Hematopoietic multipotent progenitor cell treated with erythropoietin and hydrocortisone succinate and interleukin-3 and kit ligand, for 17 days (in vitro differentiated cells): ENCODE measurements around the gene PTPN3.

Experiments used
- DNase-seq: peaks from one replicate; pipeline ENCODE4 v3.0.0-alpha.2; 2015; ENCODE audit warnings: low spot score

The PTPN3 gene

DNA sequence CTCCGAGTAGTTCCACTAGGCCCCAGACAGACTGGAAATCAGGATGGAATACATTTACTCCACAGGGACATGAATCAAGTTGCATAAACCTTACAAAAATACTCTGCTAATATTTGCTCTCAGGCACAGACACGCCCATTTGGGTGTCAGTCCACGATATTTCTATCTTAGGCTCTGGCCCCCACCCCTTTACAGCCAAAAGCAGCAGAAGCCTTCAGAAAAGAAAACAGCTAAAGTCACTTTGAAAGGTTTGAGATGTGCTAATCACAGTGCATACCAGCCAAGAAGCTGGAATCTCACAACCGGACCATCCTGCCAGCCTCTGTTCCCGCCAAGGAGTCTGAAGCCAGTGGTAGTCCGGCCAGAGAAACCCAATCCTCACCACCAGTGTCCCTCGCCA lies 22.6 kb downstream of the PTPN3 start:
- no peak for DNase-seq

DNA sequence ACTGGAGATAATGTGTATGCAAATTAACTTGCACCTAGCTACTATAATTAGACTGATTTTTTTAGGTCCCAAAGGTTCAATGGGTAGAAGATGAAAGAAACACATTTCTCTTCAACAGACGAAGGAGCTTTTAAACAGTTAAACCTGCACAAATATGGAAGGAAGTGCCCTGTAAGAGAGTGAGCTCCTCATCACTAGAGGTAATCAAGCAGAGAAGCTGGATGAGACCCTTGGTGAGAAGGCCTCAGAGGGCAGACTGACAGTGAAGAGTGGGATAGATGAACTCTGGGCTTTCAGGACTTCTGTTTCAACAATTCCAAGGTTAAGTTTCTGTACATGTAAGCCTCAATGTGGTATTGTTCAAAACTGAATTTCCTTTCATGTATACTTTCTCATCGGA lies 23.2 kb downstream of the PTPN3 start:
- no peak for DNase-seq

DNA sequence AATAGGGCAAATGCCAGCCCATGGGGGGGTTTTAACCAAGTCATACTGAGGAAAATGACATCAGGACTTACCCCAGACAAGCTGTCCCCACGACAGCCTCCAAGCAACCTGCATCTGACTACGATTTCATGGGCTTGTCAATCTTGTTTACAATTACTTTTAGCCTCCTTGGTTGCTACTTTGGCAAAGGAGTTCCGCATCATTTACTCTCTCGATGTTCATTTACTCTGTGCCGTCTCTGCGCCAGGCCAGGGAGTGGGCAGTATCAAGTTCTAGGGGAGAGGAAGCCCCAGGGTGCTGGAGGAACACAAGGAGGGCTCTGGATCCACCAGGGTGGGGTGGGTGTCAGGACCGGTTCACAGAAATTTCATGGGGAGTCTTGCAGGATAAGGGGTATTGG lies 23.9 kb downstream of the PTPN3 start:
- no peak for DNase-seq

DNA sequence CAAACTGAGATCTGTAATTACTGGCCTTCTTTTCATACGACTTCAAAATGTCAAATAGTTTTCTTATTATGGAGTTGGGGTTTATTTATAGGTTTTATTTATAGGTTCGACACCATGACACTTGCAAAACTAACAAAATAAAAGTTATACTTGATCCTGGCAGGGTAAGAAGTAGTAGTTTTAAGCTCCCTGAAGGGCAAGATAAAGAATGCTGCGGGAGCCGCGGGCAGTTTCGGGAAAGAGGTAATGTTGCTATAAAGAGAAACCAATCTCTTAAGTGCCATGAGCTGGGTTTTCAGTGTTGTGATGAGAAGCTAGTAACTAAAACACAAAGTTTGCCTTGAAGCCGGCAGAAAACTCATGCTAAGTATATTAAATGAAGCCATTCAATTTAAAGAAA lies 24.8 kb downstream of the PTPN3 start:
- no peak for DNase-seq

DNA sequence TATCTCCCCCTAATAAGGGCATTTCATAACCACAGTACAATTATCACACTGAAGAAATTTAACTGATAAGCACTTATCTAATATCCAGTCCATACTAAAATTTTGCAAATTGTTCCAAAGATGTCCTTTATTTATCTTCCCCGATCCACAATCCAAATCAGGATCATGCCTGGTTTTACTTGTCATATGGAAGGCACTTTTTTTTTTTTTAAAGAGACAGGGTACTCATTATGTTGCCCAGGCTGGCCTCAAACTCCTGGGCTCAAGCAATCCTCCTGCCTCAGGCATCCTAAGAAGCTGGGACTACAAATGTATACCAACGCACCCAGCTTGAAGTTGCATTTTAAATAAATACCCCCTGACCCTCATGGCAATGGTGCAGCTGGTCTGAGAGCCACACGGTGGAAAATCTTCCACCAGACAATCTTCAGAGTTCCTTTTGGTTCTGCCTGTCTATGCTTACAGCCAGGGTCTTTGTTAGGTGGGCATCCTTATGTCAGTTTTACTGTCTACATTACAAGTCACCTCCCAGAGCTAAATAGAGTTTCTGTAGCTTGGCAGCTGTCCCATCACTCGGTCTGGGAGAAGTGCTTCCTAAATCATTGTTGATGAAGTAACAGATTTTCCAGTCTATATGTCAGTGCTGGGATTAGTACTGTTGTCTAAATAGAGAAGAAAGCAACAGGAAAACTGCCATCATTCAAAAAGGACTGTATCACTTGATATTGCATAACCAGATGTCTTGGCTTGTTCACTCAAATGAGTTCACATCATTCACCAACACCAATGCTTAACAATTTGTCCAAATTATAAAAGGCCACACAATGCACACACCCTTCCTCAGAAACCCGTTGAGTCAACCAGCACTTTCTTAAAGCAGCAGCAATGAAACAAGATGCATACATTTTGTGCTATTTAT lies 26.4 kb downstream of the PTPN3 start:
- no peak for DNase-seq

DNA sequence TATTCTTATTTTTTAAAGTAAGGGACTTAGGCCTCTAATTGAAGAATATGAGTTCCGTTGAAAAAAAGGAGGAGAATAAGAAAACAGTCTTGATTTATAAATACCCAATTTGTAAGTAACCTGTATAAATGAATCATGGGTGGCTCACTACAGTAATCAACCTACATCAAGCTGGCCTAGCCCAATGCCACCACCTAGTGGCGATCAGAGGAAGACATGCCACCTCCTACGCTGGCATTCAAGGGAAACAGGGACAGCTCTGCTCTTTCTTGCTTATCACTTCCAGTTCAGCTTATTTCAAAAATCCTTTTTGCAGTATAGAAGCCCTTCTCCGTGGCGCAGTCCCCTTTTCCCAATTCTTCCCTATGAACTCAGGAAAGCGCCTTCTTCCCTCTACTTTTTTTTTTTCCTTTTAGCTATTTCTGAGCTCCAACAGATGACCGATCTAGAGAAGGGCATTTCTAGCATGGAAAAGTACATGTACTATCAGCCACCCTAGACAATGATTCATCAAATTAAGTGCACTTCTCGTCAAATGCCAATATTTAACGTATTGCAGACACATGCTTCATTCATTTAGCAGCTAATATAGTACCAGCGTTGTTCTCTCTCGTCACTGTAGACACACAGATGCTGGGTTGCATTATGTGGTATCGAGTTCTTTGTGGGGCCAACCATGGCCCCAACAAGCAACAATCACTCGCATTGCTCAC lies 28.3 kb downstream of the PTPN3 start:
- DNase-seq, result peak; percentile 63

DNA sequence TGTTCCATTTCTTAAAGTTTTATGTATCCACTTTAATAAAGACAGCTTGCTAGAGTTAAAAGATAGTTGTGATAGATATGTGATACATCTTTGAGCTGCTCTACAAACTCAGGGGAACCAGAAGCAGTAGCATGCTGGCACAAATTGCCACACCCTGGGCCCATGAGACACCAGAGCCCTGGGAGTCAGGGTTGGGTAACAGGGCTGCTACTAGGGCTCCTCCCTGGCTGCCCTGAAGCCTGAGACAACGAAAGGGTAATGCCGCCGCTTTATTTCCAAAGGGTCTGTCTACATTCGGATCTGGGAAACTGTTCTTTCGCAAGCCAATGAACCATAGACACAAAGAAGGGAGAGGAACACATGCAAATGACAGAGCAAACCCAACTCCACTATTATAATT lies 29.2 kb downstream of the PTPN3 start:
- no peak for DNase-seq

DNA sequence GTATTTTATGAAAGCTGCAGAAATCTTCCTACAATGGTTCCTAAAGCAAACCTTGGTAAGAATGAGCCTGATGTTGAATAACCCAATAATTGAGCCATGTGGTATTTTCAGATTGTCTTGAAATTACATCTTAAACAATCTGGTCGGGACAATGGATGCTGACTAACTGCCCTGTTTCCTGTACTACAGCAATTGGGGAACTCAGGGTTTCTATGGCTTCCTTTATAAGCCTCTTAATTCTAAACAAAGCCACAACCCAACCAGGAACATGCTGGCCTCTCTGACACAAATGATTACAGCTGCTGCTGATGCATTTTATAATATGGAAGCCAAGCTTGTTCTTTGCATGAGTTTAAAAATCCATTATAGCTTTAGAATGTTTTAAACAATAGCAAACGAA lies 30.2 kb downstream of the PTPN3 start:
- DNase-seq, result no peak

DNA sequence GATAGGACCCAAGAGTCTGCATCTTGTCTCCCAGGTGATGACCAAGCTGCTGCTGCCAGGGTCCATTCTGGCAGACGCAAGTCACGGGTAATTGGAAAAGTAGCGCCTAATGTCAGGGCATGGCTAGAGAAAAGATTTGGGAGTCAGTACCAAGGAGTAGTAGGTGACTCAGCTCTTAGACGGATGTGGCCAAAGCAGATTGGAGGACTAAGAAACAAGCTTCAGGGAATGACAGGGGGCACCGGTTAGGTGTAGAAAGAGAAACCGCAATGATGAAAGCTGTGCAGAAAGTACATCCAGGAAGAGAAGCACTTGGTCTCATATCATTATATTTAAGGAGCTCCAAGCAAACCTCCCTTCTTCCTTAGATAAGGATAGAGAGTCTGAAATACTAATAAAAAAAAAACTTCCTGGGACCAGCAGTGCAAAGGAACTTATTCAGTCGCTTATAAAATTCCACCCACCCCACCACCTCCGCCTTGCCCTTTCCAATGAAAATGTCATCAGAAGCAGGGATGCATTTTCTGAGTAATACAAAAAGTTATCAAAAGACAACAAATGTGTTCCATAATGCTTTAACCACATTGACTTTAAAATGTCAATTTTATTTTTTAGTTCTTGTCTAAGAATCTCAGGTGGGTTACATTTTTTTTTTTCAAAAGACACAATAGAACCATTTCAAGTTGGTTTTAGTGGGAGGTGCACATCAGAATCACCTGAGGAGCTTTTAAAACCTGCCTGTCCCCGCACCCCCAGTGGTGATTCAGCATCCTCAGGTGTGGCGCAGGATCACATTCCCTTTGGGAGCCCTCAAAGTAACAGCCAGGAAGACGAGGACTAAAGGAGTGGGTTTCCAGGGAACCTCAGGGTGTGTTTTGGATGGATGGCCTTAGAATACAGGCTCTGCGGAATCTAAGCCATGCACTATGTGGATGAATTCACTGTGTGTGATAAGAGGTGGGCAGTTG lies 31.2 kb downstream of the PTPN3 start:
- no peak for DNase-seq

DNA sequence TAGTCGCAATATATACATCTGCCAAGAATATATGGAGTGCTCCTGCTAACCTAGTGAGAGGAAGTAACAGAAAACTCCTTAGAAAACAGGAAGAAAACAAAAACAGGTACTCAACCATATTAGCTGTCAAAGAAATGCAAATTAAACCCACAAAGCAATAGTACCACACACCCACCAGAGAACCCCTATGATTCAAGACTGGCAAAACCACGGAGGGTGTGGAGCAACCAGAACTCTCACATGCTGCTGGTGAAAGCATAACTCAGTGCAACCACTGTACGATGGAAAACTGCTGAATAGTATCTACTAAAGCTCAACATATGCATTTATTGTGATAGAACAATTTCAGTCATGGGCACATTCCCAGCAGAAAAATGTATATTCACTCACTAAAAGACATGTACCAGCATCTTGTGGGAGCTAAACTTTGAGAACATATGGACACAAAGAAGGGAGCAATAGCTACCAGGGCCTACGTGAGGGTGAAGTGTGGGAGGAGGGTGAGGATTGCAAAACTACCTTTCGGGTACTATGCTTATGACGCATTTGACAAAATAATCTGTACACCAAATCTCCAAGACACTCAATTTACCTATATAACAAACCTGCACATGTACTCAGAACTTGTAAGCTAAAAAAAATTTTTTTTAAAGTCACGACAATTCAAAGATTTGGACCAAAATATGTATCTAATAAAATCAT lies 34.0 kb downstream of the PTPN3 start:
- DNase-seq, result no peak

DNA sequence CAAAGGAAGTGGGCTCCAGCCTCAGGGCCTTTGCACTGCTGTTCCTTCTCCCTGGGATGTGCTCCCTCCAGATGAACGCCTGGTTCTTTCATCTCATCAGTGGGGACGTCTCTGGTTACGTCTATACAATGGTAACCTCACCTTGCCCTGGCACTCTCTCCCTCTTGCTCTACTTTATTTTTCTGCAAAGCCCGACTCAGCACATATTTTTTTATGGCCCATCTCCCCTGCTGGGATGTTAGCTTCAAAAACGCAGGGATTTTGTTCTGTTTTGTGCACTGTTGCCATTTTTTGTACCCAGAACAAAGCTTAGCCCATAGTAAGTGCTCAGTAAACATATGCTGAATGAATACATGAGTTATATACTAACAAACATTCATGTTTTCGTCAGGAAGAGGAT lies 37.5 kb downstream of the PTPN3 start:
- no peak for DNase-seq

DNA sequence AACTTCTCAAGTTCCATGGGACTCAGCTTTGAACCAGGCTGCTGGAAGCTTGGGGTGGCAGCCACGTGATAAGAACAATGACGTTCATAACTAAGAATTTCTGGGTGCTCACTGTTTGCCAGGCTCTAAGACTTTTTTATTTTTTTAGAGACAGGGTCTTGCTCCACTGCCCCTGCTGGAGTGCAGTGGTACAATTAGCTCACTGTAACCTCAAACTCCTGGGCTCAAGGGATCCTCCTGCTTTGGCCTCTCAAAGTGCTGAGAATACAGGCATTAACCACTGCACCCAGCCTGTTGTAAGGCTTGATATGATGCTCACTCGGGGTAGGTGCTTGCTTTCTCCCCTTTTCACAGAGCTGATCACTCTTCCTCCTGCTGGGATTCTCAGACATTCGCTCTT lies 38.7 kb downstream of the PTPN3 start:
- DNase-seq, result no peak

DNA sequence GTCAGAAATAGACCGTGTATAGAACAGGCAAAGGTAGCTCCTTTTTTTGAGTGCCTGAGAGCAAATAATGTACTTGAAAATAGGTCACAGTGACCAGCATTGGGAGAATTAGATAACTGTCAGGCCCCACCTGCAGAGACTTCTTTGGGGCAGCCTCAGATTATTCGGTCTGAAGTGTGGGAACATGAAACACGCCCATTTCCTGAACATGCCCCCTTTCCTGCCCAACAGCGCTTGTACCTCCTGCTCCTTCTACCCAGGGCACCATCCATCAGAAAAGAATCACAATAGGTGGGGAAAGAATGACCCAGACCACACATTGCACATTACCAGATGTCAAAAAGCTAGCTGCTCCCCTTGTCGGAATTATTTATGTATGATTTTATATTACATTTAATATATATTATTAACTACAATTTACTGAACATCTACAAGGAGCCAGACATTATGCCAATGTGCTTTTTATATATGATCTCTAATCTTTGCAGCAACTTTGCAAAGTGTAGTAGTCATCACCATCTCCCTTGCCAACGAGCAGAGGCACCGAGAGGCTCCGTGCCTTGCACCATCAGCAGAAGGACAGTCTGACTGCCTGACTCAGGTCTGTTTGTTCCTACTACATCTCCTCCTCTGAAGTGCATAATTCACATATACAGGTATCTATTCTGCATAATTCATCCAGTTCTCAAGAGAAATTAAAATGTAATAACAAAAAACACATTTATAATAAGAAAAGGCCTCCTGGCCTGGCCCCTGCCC lies 39.5 kb downstream of the PTPN3 start:
- DNase-seq, result no peak

DNA sequence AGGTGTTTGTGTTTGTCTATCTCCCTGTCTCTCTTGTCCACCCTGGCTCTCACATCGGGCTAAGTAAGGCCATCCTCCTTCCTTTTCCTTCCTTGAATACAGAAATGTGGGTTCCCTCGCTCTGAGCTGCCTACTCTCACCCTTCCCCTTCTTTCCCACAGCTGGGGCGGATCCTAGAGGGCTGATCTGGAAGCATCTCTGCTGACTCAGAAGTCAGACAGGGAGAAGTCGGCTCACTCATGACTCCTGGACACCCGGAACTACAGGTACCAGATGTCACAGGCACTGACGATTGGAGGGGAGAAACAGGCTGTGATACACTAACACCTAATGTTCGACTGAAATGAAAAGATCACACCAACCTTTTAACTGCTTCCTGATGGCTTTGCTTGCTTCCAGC lies 41.3 kb downstream of the PTPN3 start:
- no peak for DNase-seq

DNA sequence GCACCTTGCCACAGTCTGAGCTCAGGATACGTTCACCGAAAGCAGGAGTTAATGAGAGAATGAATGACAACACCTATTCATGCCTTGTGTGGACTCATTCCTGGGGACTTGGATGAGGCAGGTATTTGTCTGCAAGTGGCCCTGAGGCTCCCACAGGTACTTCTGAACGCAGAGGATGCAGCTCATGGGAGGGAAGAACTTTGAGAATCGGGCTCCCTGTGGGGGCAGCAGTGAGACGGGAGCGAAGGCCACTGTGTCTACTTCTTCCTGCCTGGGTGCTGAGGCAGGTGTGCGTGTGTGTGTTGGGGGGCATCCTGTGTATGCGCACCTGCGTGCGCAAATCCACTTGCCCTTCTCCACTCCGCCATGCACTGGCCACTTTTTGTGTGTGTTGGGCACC lies 42.2 kb downstream of the PTPN3 start:
- no peak for DNase-seq

DNA sequence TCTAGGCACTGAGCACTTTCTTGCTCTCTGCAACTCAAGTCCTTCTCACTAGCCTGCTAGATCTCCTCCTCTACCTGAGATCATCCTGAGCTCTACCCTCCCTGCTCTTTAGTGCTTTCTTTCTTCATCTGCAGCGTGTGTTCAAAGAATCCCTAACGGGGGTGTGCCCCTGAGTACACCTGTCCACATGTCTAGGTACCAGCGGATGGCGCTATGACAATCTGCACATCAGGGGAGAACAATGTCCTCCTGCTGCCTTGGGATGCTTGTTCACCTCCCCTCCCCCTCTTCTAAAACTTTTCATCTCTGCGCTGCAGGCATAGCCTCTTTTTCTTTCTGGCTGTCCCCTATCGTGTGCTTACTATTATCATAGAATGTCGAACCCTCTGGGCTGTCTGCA lies 42.7 kb downstream of the PTPN3 start:
- DNase-seq, result no peak

DNA sequence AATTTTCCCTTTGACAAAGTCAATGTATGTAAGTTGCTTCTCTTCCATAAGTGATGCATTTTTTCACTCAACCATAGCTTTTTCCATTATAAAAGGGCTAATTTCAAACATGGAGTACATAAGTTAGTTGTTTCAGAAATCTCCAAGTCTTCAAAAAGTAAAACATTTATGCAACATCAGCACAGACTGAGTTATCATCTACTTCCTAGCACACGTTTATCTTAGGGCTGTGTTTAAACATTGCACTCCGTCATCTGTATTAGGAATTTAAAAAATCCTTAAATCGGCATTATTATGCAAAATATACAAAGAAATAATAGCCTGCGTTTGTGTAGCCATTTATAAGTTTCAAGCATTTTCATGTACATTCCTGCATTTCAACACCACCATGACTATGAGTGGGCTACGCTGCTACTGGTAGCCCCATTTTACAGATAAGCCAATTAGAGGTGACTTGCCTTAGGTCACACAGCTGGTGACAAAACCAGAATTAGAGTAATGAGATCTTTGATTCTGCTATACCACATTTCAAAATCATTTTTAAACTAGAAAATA lies 43.4 kb downstream of the PTPN3 start:
- no peak for DNase-seq

DNA sequence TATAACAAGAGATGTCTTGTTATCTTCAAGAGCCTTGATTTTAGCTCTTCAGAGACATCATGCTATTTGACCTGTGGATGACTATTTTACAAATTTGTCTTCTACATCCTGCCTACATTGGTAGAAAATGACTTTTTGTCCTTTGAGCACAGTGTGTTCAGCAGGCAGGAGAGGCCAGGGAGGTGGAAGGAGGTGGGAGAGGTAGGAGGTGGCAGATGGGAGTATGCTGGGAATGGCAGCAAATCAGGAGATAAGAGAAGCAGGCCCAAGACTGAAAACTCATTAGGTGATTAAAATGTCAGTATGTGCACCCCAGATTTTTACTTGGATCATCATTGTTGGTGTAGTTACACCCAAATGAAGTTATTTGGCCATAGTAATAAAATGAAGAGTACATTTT lies 44.1 kb downstream of the PTPN3 start:
- no peak for DNase-seq

DNA sequence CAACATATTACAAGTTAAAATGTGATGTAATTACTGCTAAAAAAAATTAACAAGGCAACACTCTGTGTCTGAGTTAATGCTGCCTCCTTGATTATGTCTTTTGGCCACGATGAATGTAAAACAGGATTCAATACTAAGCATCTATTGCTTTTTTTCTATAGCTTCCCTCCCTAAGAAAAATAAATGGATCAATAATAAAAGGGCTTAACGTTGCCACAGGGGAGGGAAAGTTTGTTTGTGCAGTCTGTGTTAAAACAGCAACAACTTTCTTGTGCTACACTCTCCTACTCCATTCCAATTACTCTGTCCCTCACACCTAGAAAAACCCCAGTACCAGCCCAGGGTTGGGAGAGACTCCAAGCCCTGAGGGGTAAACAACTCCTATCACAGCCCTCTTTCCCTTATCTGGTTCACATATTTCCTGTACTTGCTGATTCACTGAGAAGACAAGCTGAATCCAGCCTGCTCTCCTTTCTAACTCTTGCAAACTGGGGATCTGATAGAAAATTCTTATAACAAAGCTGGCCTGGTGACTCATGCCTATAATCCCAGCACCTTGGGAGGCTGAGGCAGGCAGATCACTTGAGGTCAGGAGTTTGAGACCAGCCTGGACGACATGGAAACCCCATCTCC lies 44.8 kb downstream of the PTPN3 start:
- no peak for DNase-seq

DNA sequence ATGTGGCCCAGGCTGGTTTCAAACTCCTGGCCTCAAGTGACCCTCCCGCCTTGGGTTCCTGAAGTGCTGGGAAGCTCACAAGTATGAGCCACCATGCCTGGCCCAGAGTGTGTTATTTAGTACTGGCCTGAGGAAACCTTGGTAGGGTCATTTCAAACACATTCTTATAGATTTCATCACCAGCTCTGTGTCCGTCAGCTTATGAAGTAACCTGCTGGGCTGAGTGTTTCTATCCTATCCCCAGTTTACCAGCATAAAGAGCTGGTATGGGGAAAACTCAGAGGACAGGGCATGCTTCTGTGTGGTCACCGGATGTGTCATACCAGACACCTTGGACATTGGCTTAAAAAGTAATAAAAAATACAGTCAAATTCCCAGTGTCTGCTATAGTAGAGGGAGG lies 45.3 kb downstream of the PTPN3 start:
- DNase-seq, result no peak
